HepG2 (cell line): Measurements from ENCODE around the gene SLC25A51. TPM values are rescaled to one million over a fixed set of nuclear protein-coding genes. Genes with fewer than 3 reads are reported as not detected.
A peak's percentile ranks its signal among the peaks of the same experiment; 100 is the strongest.

ENCODE experiments used
- AHR ChIP-seq: IDR thresholded peaks from 2 replicates; pipeline ENCODE4 v1.6.1; 2018; ENCODE audit warnings: missing genetic modification reagents, missing compliant biosample characterization
- ARHGAP35 ChIP-seq: sonication (generic); formaldehyde crosslinking; IDR thresholded peaks from 2 replicates; pipeline ENCODE4 v1.9.0; 2022; ENCODE audit warnings: mild to moderate bottlenecking, inconsistent platforms, moderate library complexity, missing genetic modification reagents, borderline replicate concordance
- BATF2 ChIP-seq: sonication (generic); formaldehyde crosslinking; IDR thresholded peaks from 2 replicates; pipeline ENCODE4 v1.8.0; 2022; ENCODE audit warnings: mild to moderate bottlenecking, missing genetic modification reagents, moderate library complexity
- BRD4 ChIP-seq: sonication (generic); formaldehyde crosslinking; IDR thresholded peaks from 2 replicates; pipeline ENCODE4 v1.4.0; 2020; ENCODE audit warnings: missing genetic modification reagents
- CHD2 ChIP-seq: IDR thresholded peaks from 2 replicates; pipeline ENCODE4 v1.6.1; 2011; ENCODE audit warnings: low read depth, low read length, improper control_type of control experiment
- HNF4G ChIP-seq, 2 experiments: sonication (generic) in 1 of 2; formaldehyde crosslinking in 1 of 2; IDR thresholded peaks; 2 replicates each; pipeline versions ENCODE4 v1.4.0 to v1.6.1; 2011 to 2020; ENCODE audit warnings: borderline replicate concordance in 2 of 2, low read depth in 2 of 2, mild to moderate bottlenecking in 2 of 2, low read length in 1 of 2, missing genetic modification reagents in 1 of 2, moderate library complexity in 1 of 2
- MIER2 ChIP-seq: IDR thresholded peaks from 2 replicates; pipeline ENCODE4 v1.6.1; 2016; ENCODE audit warnings: missing biosample characterization, missing genetic modification reagents
- POLR2A ChIP-seq, 2 experiments: IDR thresholded peaks; 2 replicates each; pipeline ENCODE4 v1.6.1; 2011; ENCODE audit warnings: low read depth in 2 of 2, low read length in 2 of 2, mild to moderate bottlenecking in 1 of 2, moderate library complexity in 1 of 2; ENCODE audit not compliant: insufficient read depth in 1 of 2
- SMARCC2 ChIP-seq: fragments of 450-650 bp; IDR thresholded peaks from 2 replicates; pipeline ENCODE4 v1.6.1; 2017; ENCODE audit warnings: antibody characterized with exemption, mild to moderate bottlenecking
- SMC3 ChIP-seq: IDR thresholded peaks from 2 replicates; pipeline ENCODE4 v1.6.1; 2011; ENCODE audit warnings: low read length, improper control_type of control experiment
- TFDP1 ChIP-seq: IDR thresholded peaks from 2 replicates; pipeline ENCODE4 v1.6.1; 2016; ENCODE audit warnings: missing compliant biosample characterization, missing genetic modification reagents, borderline replicate concordance
- ZNF101 ChIP-seq: sonication (generic); formaldehyde crosslinking; IDR thresholded peaks from 2 replicates; pipeline ENCODE4 v1.4.0; 2020; ENCODE audit warnings: mild to moderate bottlenecking, low read depth, missing genetic modification reagents, borderline replicate concordance
- ZNF207 ChIP-seq: fragments of 450-650 bp; IDR thresholded peaks from 2 replicates; pipeline ENCODE4 v1.6.1; 2016; ENCODE audit warnings: antibody characterized with exemption, borderline replicate concordance
- ZNF331 ChIP-seq: sonication (generic); formaldehyde crosslinking; IDR thresholded peaks from 2 replicates; pipeline ENCODE4 v1.4.0; 2020; ENCODE audit warnings: missing genetic modification reagents
- ZNF407 ChIP-seq: sonication (generic); formaldehyde crosslinking; IDR thresholded peaks from one replicate; pipeline ENCODE4 v1.5.1; 2020; ENCODE audit warnings: mild to moderate bottlenecking, missing genetic modification reagents; ENCODE audit errors: not compliant biosample characterization
- ZNF512 ChIP-seq: sonication (generic); formaldehyde crosslinking; IDR thresholded peaks from 2 replicates; pipeline ENCODE4 v1.4.0; 2020; ENCODE audit warnings: mild to moderate bottlenecking, missing genetic modification reagents
- ZNF549 ChIP-seq: sonication (generic); formaldehyde crosslinking; IDR thresholded peaks from 2 replicates; pipeline ENCODE4 v1.5.0; 2020; ENCODE audit warnings: missing genetic modification reagents
- ZNF652 ChIP-seq: IDR thresholded peaks from 2 replicates; pipeline ENCODE4 v1.6.1; 2016; ENCODE audit warnings: low read depth, borderline replicate concordance
- polyA plus RNA-seq, 8 experiments: library from polyadenylated mRNA; depleted of rRNA in 3 of 8; stranded (reverse) in 7 of 8; unstranded in 1 of 8; fragments of >200 nt; fragmentation: Illumina TruSeq in 4 of 8; extraction: Trizol in 4 of 8; gene quantifications; 2 replicates each; pipeline versions ENCODE4 v1.2.1 to v1.2.3, GENCODE V29; 2011 to 2016; ENCODE audit warnings: low read depth in 4 of 8, missing spikeins in 1 of 8, mixed read lengths in 1 of 8; ENCODE audit not compliant: insufficient read depth in 1 of 8
- total RNA-seq, 5 experiments: library from RNA; depleted of rRNA; stranded (reverse); fragments of >200 nt; fragmentation: Illumina TruSeq; extraction: Trizol; gene quantifications; 2 replicates each; pipeline ENCODE4 v1.2.3, GENCODE V29; 2016; ENCODE audit warnings: low read depth in 1 of 5

SLC25A51 gene
- total and polyA plus RNA-seq, 2 of the 13 experiments (the other 11 are each of a cell fraction or from before 2014, with no cell fraction given) = 14.6 to 37.7 TPM

- TF ChIP-seq ZNF512 (CRISPR knock-in tag) (no peak), ZNF101 (CRISPR knock-in tag) (no peak), BRD4 (CRISPR knock-in tag) (no peak), ZNF549 (no peak), ZNF652 (no peak), MIER2 (no peak), CHD2 (no peak), ZNF407 (CRISPR knock-in tag) (no peak), BATF2 (no peak), TFDP1 (no peak), ZNF331 (CRISPR knock-in tag) (peak; percentile 44; the same call in 1 of the 2 replicates), HNF4G (IDR thresholded peaks at IDR 0.05; ENCODE audit: borderline replicate concordance, low read depth, low read length) (no peak), HNF4G (CRISPR knock-in tag; IDR thresholded peaks at IDR 0.05; ENCODE audit: borderline replicate concordance, low read depth) (0 out of 2 replicates have a peak, but pooled peaks have one; percentile 25), AHR (no peak), POLR2A (IDR thresholded peaks at IDR 0.05; ENCODE audit: insufficient read depth in 1 of 2, low read depth in 2 of 2, low read length in 2 of 2) (0 out of 4 replicates have a peak, but pooled peaks of 1 of the 2 experiments have one; percentile 19), SMC3 (peak; percentile 97), ARHGAP35 (CRISPR knock-in tag) (no peak), SMARCC2 (no peak), ZNF207 (no peak)
These were observed 9.7 kb upstream of the SLC25A51 start (continued) for GRCh38 chr9:37913480-37914153.
